ENCODE results near the gene BAIAP2. TPM values are rescaled to one million over a fixed set of nuclear protein-coding genes. Genes with fewer than 3 reads are reported as not detected.
"Not testable (repeated sequence)": the region's sequence is repeated elsewhere in the genome, so short reads cannot be mapped to it uniquely, and the experiment has no call there.

Gene BAIAP2
- total RNA-seq, 4 donors from 2014 or later, result 35.8 to 86.8 (median 42.1) TPM

GRCh38 chr17:81013642-81014041, 21.3 kb upstream of the BAIAP2 start:
- Histone ChIP-seq H3K9me3 (no peaks in the 10 kb centered on the region), H3K36me3 (no peaks in the 10 kb centered on the region), H3K27ac (no peak overlapping the region), H3K27me3 (no peaks in the 10 kb centered on the region), H3K4me1 (peaks cover 3 to 10% of the 10 kb centered on the region in 2 donors), H3K4me3 (replicated peaks in 1 of 3) (no peak overlapping the region)
- WGBS, 2 donors, result 85 to 94% methylated on average over 6 of the region's 6 CpGs
- TF ChIP-seq POLR2A (IDR thresholded peaks at IDR 0.05) (no peak), CTCF (IDR thresholded peaks at IDR 0.05) (no peak)
- intact Hi-C loops (cut with DNase I), result no loop called here
- no peak for DNase-seq

GRCh38 chr17:81015136-81015535, 19.8 kb upstream of the BAIAP2 start:
- H3K27ac ChIP-seq, result no peak overlapping the region
- no peak overlapping the region for H3K4me3 ChIP-seq (replicated peaks in 1 of 3)
- intact Hi-C loops (cut with DNase I), result no loop called here
- no peak for DNase-seq
- no peaks in the 10 kb centered on the region for H3K36me3 ChIP-seq
- peaks cover 3 to 13% of the 10 kb centered on the region in 2 donors for H3K4me1 ChIP-seq
- H3K9me3 ChIP-seq, result no peaks in the 10 kb centered on the region
- TF ChIP-seq CTCF (IDR thresholded peaks at IDR 0.05) (no peak), POLR2A (IDR thresholded peaks at IDR 0.05) (no peak)
- 92 to 96% methylated on average over 1 of the region's 1 CpG for WGBS, 2 donors
- H3K27me3 ChIP-seq, result no peaks in the 10 kb centered on the region

GRCh38 chr17:81016575-81016974, 18.4 kb upstream of the BAIAP2 start:
- no peaks in the 10 kb centered on the region for H3K36me3 ChIP-seq
- no peaks in the 10 kb centered on the region for H3K9me3 ChIP-seq
- no peak overlapping the region for H3K4me3 ChIP-seq (replicated peaks in 1 of 3)
- WGBS, 2 donors, result 94 to 95% methylated on average over 2 of the region's 2 CpGs
- intact Hi-C loops (cut with DNase I), result no loop called here
- TF ChIP-seq CTCF (IDR thresholded peaks at IDR 0.05) (no peak), POLR2A (IDR thresholded peaks at IDR 0.05) (no peak)
- H3K27me3 ChIP-seq, result no peaks in the 10 kb centered on the region
- DNase-seq, result no peak
- no peak overlapping the region for H3K27ac ChIP-seq
- peaks cover 17 to 27% of the 10 kb centered on the region in 2 donors for H3K4me1 ChIP-seq

GRCh38 chr17:81017330-81017729, 17.6 kb upstream of the BAIAP2 start:
- H3K27me3 ChIP-seq; DNase-seq; H3K9me3 ChIP-seq; H3K4me3 ChIP-seq (replicated peaks in 1 of 3); intact Hi-C loops (cut with DNase I); H3K36me3 ChIP-seq: not testable (repeated sequence)
- WGBS, 2 donors, result 95 to 99% methylated on average over 4 of the region's 4 CpGs
- H3K27ac ChIP-seq, result peak overlapping the region in 1 of 3 donors; percentile 84
- H3K4me1 ChIP-seq, result peaks cover 19 to 31% of the 10 kb centered on the region in 2 donors

GRCh38 chr17:81018044-81018802, 16.7 kb upstream of the BAIAP2 start:
- Histone ChIP-seq H3K4me3 (replicated peaks in 1 of 3) (peak overlapping the region in 1 of 3 donors; percentile 15), H3K36me3 (no peaks in the 10 kb centered on the region), H3K9me3 (no peaks in the 10 kb centered on the region), H3K27me3 (no peaks in the 10 kb centered on the region), H3K27ac (peak overlapping the region; percentile 66 to 85 (median 84)), H3K4me1 (peaks cover 19 to 31% of the 10 kb centered on the region in 2 donors)
- DNase-seq, result peak; percentile 65 to 68
- TF ChIP-seq CTCF (IDR thresholded peaks at IDR 0.05), result peak in 1 of 6 experiments; percentile 4
- peak in 1 of 2 donors; percentile 52 for TF ChIP-seq POLR2A (IDR thresholded peaks at IDR 0.05)
- intact Hi-C loops (cut with DNase I), result no loop called here
- 6 to 10% methylated on average over 23 to 26 of the region's 29 CpGs for WGBS, 2 donors

All from thyroid gland (tissue), 4 donors.